Islet precursor cell (in vitro differentiated cells): ENCODE results near the gene SLC25A12.
"Not testable (repeated sequence)": the region's sequence is repeated elsewhere in the genome, so short reads cannot be mapped to it uniquely, and the experiment has no call there.

Source experiments
- DNase-seq: peaks from one replicate; pipeline ENCODE4 v3.0.0-alpha.2; 2018

Gene SLC25A12, protein sequence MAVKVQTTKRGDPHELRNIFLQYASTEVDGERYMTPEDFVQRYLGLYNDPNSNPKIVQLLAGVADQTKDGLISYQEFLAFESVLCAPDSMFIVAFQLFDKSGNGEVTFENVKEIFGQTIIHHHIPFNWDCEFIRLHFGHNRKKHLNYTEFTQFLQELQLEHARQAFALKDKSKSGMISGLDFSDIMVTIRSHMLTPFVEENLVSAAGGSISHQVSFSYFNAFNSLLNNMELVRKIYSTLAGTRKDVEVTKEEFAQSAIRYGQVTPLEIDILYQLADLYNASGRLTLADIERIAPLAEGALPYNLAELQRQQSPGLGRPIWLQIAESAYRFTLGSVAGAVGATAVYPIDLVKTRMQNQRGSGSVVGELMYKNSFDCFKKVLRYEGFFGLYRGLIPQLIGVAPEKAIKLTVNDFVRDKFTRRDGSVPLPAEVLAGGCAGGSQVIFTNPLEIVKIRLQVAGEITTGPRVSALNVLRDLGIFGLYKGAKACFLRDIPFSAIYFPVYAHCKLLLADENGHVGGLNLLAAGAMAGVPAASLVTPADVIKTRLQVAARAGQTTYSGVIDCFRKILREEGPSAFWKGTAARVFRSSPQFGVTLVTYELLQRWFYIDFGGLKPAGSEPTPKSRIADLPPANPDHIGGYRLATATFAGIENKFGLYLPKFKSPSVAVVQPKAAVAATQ

DNA sequence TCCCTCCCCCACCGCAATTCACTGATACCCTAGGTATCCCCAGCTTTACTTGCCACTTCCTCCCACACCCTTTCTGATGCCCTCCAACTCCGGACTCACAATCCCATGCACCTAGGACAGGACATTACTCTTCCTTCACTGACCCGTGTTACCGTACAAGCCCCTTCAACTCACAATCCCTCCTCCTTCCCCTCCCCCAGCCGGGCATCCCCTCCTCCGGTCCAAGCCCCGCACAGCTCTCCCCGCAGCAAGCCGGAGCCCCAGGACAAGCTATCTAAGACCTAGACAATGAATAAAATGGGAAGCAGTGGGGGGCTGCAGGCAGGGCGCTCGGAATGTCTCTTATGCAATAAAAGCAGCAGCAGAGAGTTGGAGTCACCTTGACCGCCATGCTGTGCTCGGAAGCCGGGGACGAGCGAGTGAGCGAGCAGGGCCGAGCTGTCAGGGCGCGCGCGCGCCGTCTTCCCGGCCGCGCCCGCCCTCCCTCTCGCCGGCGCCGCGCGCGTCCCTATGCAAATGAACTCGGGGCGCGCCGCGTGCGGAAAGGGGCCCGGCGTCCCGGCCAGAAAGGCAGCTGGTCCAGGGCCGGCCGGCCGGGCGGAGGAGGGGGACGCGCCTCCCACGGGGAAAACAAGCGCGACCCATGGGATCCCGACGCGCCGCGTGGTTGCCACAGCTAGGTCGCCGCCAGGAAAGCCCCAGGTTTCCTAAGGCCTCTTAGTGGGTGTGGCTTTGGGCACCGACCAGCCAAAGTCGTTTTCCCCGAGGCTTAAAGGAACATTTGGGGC is at the start of gene SLC25A12:
Gene SLC25A12 (minus strand): TSS at position 421 of the 788 bp plus-strand sequence. CDS start 30 bp downstream, at position 391.
- DNase-seq = peak; percentile 82

DNA sequence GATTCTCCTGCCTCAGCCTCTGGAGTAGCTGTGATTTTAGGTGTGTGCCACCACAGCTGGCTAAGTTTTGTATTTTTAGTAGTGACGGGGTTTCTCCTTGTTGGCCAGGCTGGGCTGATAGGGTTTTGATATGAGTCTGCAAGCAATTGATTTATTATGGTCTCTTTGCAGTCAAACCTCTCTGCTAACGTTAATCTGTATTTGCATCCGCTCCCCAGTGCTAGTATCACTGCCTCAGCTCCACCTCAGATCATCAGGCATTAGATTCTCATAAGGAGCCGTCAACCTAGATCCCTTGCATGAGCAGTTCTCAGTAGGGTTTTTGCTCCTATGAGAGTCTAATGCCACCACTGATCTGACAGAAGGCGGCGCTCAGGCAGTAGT is 47.3 kb upstream of the SLC25A12 start:
- DNase-seq = no peak

DNA sequence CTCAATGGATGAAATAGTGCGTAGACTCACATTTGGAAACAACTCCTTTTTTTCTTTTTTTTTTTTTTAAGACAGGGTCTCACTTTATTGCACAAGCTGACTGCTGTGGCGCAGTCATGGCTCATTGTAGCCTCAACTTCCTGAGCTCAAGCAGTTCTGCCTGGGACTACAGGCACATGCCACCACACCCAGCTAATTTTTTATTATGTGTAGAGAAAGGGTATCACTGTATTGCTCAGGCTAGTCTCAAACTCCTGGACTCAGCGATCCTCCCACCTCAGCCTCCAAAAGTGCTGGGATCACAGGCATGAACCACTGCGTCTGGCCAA is 45.7 kb upstream of the SLC25A12 start:
- DNase-seq = no peak

DNA sequence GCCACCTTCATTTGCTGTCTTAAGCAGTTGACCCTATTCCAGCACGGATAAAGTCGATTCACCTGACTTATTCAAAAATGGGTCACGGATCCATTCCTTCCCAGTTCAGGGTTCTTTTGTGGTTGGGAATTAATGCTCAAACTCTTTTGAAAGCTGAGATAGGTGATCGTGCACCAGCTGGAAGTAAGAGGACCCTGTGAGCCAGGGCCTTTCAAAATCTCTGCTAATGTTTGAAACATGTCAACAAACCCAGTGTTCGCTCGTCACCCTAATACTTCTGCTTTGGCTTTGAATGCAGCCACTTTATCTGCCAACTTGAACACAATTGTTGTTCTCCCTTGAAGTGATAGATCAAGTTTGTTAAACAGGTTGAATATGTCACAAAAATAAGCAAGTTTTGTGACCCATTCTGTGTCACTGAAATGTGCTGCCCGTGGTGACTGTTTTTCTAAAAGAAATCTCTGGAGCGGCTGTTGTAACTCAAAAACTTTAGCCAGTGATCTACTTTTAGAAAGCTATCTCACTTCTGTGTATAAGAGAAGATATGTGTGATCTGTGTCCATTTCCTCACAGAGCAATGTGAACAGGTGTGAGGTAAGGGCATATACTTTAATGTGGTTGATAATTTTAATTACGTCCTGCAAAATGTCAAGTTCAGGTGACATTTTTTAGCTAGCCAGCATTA is 45.2 kb upstream of the SLC25A12 start:
- DNase-seq = no peak

DNA sequence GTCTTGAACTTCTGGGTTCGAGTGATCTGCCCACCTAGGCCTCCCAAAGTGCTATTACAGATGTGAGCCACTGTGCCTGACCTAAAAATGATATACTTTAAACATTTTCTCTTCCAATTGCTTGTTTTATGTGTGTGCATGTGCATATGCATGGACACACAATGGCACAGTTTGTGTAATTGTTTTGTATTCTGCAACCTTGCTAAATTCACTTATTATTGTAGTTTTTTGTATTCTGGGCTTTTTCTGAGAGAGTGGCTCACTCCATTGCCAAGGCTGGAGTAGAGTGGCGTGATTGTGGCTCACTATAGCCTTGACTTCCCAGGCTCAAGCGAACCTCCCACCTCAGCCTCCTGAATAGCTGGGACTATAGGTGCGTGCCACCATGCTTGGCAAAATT is 36.3 kb upstream of the SLC25A12 start:
- no peak for DNase-seq

DNA sequence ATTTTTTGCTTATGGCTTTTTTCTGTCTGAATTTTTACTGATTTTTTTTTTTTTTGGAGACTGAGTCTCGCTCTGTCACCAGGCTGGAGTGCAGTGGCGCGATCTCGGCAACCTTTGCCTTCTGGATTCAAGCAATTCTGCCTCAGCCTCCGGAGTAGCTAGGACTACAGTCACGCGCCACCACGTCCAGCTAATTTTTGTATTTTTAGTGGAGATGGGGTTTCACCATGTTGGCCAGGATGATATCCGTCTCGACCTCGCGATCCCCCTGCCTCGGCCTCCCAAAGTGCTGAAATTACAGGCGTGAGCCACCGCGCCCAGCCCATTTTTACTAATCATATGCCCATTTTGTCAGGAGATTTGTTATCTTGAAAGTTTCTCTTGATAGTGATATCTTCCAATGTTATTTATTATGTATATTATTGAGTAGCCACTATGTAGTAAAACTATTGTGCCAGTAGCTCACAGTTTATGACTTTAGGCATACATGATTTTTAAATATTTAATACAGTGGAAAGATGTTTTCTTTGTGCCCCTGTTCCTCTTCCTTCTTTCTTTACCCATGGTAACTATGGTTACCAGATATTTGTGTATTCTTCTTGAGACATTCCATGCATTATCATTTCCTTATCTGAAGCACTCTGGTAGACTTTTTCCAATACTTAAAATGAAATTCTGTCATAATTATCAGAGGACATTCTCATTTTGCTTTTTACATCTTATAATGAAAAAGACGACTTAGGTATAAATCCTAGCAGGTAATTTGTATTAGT is 30.3 kb upstream of the SLC25A12 start:
- DNase-seq = no peak

DNA sequence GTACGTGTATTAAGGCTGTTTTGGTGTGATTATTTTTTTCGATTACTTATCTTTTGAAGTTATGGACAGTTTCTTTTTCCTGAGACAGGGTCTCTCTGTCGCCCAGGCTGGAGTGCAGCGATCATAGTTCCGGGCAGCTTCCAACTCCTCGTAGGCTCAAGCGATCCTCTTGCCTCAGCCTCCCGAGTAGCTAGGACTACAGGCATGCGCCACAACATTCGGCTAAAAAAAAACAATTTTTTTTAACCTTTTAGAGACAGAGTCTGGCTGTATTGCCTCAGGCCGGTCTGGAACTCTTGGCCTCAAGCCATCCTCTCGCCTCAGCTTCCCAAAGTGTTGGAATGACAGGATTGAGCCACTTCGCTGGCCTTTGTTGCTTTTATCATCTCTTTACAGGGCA is 29.2 kb upstream of the SLC25A12 start:
- peak; percentile 53 for DNase-seq

DNA sequence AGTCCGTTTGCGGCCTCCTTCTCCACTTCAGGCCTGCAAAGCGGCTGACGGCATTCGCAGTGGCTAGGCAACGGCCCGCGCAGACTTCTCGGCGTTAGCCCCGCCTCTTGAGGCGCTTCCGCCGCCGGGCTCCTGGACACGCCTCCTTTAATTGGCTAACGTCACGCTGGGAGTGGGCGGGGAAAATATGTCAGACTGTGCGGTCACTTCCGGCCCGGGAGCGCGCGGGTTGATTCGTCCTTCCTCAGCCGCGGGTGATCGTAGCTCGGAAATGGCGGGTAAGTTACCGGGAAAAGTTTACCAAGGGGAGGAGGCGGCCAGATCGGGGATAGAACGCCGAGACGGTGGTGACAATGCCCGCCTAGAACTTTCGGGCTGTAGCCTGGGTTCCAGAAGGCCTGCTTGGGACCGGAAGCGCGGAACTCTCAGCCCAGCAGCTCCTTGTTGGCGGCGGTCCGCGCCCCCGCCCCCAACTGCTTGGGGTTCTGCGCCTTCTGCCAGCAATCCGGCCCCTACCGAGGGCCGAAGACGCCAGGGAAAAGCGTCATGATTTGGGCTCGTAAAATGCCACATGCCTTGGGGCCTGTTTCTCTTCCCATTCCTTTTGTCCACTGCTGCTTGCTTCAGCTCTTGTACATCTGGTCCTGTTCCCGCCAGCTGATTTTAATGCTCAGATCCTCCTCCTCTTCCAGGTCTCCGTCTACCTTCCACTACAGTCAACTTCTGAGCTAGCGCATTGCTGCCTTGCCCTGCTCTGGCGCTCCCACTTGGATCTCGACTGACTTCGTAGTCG is 28.4 kb upstream of the SLC25A12 start, which contains the start of gene HAT1:
Gene HAT1 (plus strand): TSS at position 232 of the 793 bp plus-strand sequence. CDS start 40 bp downstream, at position 272.
- peak; percentile 98 for DNase-seq

DNA sequence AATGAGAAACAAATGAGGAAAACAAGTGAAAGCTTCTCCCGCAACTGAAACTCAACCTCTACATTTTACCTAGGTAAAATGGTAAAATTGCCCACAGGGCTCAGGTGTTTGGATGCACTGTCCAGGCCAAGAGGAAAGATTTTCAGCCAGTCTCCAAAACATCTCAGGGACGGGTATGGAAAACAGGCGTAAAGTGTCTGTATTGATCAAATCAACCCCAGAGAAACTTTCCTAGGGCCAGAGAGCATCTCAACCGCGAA is 27.9 kb upstream of the SLC25A12 start:
- no peak for DNase-seq

DNA sequence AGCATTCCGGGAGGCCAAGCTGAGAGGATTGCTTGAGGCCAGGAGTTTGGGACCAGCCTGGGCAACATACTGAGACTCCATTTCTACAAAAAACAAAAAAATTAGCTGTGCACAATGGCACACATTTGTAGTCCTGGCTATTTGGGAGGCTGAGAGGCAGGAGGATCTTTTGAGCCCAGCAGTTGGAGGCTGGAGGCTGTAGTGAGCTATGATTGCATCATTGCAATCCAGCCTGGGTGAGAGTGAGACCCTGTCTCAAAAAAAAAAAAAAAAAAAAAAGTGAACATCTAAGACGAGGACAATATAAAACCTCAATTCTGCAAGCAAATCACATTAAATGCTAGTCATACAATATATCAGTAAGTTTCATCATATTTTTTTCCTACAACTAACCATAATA is 25.4 kb upstream of the SLC25A12 start:
- no peak for DNase-seq

DNA sequence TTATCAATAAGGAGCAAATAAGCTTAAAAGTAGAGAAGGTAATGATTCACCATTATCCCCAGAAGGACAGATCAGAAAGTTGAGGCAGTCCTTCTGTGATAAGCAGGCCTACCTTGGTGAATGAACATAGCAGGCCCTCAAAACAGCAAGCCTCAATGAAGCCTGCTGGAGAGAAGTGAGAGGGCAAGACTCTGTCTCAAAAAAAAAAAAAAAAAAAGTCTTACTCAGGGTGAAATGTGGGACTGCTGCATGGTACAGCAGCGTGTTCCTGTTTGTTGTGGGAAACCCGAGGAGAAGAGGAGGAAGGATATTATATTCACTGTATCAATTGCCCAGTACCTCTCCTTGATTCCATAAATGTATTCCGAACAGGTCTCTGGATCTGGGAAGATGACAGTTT is 19.5 kb upstream of the SLC25A12 start:
- no peak for DNase-seq

DNA sequence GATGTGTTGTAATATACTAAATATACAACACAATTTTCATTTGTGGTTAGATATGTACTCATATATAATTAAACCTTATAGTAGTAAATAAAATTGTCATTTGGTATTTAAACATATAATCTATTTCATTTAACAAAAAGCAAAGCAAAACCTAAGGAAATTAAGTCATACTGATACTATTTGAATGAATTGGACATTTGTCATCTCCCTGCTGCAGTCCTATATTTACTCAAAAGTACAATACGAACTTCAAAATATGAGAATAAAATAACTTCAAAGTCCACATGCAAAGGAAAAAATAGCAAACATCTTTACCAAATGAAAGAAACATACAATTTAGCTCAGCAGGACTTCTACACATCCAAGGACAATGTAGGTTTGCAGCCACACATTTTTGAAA is 16.4 kb upstream of the SLC25A12 start:
- DNase-seq = no peak

DNA sequence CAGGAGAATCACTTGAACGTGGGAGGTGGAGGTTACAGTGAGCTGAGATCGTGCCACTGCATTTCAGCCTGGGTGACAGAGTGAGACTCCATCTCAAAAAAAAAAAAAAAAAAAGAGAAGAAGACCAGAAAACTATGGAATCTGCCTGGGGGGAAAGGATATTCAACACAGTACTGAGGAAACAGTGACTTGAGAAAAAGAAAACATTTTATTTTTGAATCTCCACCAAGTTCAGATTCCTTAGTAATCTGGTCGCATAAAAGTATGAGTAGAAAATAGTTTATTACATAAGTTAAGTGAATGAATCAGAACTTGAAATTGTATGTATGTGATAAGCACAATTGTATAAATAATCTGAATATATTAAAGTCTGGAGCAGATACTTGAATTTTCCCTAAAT is 15.2 kb upstream of the SLC25A12 start:
- no peak for DNase-seq

DNA sequence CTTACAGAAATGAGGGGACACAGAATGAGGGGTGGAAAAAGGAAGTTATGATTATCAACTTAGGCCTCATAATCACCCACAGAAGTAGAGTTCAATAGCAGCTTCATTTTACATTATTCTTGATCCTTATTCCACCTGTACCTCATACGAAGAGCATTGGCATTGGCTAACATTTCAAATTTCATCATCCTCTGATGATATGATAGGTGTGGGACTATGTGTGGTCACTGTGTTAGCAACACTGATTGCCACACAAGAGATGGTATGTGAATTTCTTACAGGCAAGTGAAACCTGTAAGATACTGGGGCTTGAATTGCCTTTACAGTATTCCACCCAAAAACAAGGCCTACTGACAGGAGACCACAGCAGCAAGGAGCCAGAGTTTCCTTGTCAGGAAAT is 14.2 kb upstream of the SLC25A12 start:
- no peak for DNase-seq

DNA sequence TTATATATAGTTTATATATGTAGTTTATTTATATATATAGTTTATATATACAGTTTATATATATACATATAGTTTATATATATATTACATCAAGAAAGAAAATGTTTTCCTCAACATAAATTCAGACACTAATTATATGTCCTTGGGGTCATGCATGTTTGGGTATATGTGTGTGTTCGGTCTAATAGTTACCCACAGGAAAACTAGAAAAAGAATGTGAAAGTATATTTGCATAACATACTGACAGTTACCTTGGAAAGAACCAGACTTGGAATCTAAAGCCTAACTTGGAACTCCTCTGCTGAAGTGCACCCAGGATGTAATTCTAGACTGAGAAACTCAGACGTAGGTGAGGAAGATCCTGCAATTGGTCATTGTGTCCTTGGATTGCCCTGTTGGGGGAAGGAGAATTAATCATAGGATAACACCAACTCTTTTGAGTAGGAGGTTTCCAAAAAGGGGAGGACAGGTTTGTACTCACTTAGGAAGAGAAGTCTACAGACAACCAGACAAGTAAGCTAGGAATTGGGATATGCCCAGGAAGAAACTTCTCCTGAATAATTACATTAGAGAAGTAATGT is 8.9 kb upstream of the SLC25A12 start:
- DNase-seq = no peak

DNA sequence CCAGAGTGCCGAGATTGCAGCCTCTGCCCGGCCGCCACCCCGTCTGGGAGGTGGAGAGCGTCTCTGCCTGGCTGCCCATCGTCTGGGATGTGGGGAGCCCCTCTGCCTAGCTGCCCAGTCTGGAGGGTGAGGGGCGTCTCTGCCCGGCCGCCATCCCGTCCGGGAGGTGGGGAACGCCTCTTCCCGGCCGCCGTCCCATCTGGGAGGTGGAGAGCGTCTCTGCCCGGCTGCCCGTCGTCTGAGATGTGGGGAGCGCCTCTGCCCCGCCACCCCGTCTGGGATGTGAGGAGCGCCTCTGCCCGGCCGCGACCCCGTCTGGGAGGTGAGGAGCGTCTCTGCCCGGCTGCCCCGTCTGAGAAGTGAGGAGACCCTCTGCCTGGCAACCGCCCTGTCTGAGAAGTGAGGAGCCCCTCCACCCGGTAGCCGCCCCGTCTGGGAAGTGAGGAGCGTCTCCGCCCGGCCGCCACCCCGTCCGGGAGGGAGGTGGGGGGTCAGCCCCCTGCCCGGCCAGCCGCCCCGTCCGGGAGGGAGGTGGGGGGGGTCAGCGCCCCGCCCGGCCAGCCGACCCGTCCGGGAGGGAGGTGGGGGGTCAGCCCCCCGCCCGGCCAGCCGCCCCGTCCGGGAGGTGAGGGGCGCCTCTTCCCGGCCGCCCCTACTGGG is 5.7 kb upstream of the SLC25A12 start:
- not testable (repeated sequence) for DNase-seq

DNA sequence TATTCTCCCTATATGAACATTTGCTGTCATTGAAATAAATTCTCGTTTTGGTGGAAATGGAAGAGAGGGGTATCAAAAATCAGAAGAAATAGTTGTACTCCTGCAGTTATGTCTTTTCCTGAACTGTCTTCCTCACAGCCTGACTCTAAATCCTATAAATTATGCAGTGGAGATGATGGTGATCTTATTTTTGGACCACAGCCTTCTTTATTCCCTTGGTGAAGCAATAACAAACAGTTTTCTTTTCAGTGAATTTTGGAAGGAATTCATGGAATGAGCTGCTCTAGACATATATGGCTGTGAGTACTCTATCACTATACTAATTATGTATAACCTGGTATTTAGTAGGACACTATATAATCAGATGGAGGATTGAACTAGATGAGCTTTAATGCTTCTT is 1.7 kb upstream of the SLC25A12 start:
- no peak for DNase-seq

DNA sequence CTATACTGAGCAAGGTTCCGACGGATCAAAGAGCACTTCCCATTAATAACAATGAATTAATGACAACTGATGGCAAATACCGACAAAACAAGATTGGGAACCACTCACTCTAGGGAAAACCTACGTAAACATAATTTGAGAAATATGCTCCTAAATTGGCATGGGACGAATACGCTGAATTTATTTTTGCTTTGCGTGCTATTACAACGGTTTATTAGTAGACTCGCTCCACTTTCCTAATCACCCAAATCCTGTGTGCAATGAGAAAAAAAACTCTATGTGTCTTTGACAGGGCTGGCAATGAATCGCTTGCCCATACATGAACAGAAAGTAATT is 536 bp upstream of the SLC25A12 start:
- no peak for DNase-seq

DNA sequence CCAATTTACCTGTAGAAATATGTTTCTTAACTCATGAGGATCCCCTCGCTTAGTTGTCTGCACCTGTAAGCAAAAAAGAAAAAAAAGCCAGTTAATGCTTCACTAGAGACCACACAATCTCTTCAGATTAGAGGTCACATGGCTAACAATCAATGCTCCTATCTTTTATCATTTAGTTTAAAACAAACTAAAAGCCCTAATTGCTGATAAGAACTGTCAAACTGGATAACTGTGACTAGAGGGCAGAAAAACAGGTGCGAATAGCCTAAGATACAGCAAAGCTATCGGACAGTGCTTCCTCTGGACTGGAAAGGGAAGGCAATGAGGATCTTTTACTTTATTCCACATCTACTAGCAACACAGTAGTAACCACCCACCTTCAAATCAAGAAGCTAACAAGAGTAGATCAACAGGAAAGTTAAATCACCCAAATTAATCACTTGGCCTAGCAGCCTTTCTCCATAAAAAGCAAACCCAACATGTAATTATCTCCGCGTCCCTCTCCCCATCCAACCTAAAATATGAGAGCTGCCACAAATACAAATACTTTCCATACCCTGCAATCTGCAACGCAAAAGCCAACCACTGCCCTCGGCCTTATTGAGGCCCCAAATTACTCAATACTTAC is 734 bp downstream of the SLC25A12 start:
- no peak for DNase-seq

DNA sequence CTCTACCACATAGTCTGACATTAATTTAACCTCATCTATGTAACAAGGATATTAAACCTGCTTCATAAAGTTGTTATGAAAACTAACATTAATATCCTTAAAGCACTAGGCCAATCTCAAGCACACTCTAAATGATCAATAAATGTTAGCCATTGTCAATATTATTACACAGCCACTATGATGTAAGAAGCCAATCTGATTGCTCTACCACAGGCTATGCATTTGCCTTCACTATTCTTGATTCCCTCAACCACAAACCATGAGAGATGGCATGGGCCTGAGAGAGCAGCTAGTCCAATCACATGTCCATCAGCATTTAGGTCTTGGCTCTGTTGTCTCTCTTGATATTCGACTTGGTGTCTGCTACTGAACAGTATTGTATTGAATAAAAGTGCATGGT is 4.2 kb downstream of the SLC25A12 start:
- no peak for DNase-seq
